Activated CD4-positive, alpha-beta T cell treated with anti-CD3 and anti-CD28 coated beads for 1 hour (primary cell): ENCODE data around the gene GATD1.

ENCODE experiments used
- DNase-seq: peaks from one replicate; pipeline ENCODE4 v3.0.0-alpha.2; 2020

GATD1 gene, protein sequence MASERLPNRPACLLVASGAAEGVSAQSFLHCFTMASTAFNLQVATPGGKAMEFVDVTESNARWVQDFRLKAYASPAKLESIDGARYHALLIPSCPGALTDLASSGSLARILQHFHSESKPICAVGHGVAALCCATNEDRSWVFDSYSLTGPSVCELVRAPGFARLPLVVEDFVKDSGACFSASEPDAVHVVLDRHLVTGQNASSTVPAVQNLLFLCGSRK

DNA sequence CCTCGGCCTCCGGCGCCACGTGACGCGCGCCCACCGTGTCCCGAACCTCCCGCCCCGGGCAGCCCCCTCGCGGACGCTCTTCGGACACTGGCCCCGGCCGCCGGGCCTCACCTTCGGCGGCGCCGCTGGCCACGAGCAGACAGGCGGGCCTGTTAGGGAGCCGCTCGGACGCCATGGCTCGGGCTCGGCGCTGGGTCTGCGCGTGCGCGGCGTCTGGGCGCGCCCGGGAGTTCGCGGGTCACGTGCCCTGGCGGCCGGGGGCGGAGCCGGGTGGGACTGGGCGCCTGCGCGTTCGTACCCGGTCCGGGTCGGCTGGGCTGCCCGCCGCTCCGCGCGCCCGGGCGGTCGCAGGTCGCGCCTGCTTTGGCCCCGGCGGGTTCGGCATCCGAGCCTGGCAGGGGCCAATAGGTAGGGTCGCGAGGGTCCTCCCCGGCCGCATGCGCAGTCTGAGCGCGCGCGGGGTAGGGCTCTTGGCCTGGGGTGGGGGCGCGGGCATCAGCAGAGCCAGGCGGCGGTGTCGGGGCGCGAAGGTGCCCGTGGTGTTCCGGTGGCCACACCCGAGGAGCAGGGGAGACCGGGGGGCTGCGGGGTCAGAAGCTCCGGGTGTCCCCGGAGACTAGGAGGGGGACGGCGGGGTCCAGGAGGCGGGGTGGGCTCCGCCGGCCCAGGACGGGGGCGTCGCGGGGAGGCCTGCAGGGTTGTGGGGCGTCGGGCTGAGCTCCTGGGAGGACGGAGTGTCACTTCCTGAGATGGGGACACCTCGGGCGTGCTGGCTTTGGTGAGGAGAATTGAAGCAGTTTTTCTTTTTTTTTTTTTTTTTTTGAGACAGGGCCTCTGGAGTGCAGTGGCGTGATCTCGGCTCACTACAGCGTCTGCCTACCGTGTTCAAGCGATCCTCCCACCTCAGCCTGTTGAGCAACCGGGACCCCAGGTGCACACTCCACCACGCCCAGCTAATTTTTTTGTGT is at the start of gene GATD1:
Gene GATD1, minus strand, starts transcription at position 200 of the 968 bp plus-strand sequence. Its CDS starts 25 bp downstream, at position 175.
- DNase-seq = peak; percentile 91

DNA sequence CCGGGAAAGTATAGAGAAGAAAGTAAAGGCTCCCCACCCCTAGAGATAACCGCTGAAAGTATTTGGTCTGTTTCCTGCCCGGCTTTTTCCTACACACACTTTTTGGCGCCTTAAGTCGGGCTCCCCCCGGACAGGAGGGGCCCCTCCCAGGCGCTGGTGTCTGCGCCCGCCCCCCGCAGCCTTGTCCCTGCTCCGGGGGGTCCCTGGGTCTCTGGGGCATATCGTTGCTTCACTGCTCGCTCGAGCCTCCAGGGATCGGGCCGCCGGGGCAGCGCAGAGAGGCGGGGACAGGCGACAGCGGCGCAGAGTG is 49.5 kb upstream of the GATD1 start:
- DNase-seq = no peak

DNA sequence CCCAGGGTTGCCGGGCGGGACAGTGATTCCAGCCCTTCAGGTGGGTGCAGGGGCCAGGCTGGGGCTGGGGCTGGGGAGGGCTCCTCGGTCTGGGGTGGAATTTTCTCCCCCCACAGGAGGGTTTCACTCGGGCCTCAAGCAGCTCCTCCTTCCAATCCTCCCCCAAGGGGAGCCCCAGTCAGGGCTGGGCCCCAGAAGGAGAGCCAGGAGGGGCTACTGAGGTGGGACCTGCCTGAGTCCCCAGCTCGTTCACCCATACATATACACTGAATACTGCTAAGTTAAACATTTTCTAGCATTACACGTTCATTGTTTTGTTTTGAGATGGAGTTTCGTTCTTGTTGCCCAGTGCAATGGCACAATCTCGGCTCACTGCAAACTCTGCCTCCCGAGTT is 48.9 kb upstream of the GATD1 start:
- DNase-seq = no peak

DNA sequence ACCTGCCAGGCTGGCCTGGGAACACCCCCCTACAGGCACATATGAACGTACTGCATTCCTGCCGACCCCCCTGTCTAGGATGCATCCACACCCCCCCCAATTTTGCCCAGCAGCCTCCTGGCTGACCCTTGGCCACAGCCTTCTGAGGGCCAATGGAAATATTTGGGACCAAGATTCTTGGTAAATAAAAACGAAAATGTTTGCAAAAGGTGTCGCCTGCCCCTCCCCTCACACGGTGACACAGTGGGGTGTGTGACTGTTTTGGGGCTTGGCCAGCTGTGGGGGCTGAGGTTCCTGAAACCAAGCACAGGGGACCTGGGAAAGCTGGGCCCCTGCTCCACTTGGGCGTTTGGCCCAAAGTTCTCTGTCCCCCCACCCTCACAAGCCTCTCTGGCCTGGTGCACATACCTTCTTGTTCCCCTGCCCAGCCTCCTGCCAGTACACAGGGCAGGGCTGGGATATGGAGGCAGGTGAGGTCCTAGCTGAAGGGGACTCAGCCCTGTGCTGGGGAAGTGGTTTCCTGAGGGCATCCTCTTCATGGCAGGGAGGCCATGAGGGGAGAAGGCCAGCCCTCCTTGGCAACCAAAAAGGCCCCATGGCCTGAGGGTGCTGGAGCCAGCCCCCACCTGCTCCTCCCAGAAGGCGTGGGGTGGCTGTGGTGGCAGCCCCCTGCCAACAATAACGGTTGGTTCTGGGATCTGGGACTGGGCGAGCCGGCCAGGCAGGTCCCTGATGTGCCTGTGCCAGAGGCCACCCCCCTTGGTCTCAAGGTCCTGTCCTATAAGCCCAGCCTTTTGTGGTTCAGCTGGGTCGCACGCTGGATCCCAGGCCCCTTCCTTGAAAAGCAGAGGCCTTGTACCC is 48.3 kb upstream of the GATD1 start:
- DNase-seq = no peak

DNA sequence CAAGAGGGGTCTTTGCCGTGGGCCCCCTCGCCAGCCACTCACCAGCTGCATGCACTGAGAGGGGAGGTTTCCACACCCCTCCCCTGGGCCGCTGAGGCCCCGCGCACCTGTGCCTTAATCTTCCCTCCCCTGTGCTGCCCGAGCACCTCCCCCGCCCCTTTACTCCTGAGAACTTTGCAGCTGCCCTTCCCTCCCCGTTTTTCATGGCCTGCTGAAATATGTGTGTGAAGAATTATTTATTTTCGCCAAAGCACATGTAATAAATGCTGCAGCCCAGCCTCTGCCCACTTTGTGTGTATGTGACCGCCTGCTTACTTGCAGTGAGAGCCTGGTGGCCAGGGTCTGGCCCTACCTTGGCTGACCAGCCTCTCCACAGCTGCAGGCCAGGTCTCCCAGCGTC is 47.7 kb upstream of the GATD1 start:
- no peak for DNase-seq

DNA sequence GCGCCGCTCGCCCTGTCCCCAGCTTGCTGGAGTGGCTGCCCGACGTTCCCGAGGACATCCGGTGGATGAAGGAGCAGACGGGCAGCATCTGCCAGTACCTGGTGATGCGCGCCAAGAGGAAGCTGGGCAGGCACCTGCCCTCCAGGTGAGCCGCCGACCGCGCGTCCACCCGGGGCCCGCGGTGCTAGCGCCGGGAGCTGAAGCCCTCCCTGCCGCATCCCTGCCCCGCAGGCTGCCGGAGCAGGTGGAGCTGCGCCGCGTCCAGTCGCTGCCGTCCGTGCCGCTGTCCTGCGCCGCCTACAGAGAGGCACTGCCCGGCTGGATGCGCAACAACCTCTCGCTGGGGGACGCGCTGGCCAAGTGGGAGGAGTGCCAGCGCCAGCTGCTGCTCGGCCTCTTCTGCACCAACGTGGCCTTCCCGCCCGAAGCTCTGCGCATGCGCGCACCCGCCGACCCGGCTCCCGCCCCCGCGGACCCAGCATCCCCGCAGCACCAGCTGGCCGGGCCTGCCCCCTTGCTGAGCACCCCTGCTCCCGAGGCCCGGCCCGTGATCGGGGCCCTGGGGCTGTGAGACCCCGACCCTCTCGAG is 47.1 kb upstream of the GATD1 start:
- no peak for DNase-seq

DNA sequence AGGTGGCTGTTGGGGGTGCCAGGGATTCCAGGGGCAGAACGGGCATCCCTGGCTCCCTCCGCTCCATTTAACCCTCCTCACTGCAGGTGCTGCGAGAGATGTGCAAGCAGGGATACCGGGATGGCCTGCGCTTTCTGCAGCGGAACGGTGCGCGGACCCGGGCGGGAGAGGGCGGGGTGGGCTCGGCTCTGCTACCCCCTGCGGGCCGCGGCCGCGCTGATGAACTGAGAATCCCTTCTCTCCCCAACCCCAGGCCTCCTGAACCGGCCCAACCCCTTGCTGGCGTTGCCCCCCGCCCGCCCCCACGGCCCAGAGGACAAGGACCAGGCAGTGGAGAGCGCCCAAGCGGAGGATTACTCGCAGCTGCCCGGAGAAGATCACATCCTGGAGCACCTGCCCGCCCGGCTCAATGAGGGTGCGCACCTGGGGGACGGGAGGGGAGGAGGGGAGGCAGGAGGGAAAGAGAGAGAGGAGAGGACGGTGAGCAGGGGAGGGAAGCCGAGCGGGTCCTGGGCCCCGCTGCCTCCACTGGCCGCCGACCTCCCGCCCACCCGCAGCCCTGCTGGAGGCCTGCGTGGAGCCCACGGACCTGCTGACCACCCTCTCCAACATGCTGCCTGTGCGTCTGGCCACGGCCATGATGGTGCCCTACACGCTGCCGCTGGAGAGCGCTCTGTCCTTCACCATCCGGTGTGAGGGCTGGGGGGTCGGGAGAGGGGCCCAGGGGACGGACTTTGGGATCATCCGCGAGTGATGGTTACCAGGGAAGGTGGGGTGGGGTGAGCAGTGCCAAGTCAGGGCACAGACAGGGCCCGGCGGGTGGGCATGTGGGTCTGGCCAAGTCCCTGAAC is 46.4 kb upstream of the GATD1 start:
- DNase-seq = no peak

DNA sequence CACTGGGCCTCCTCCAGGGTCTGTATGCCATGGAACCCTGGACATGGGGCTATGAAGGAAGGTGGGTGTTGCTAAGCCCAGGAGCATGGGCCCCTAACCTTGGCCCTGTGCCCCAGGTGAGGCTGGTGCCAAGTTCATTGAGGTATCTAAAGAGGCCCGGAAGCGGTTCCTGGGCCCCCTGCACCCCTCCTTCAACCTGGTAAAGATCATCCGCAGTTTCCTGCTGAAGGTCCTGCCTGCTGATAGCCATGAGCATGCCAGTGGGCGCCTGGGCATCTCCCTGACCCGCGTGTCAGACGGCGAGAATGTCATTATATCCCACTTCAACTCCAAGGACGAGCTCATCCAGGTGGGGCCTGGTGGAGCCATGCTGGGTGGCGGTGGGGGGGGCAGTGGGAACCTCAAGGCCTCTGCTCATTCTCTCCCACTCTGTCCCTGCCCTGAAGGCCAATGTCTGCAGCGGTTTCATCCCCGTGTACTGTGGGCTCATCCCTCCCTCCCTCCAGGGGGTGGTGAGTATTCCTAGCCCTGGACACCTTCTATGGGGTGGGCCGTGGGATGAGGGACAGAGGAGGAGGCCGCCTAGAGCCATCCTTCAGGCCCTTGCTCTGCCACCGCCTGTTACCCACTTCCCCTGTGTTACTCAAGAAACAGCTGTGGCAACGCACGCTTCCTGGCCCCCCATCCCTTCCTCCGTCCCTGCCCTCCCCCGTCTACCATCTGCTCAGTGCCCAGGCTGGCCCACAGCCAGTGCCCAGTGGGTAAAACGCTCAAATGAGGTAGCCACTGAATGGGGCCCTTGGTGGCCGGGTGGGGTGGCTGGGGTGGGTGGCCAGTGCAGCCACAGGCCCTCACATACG is 44.5 kb upstream of the GATD1 start:
- no peak for DNase-seq

DNA sequence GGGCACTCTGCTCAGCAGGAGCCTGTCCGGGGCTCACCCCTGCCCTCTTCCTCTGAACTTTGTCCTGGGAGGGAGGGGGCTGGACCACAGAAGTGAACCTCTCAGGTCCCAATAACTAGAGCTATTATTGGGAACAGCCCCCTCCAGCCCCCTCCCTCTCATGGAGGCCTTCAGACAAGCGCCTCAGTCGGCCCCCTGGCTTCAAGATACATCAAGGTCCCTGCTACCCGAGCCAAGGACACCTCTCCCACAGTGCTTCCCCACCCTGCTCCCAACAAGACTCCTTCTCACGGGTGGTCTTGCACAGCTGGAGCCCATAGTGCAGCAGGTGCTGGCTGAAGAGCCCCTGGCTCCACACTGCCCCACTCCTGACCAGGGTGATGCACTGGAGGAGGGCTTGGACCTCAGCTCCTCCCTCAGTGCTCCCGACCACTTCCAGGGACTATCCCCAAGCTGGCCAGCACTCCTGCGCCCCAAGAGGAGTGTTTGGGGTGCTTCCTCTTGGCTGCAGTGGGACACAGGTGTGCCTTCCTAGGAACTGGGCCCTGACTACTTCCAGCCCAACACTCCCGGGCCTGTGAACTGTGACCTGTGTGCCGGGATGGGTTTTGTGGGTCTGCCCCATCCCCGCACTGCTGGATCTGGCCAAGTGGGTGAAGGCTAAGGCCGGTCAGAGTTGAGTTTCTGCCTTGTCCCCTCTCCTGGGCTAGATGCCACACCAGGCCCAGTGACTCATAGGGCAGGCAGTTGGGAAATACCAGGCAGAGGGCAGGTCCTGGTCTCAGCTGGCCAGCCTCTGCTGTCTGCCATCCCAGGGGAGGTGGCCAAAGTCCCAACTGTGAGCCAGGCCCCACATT is 43.6 kb upstream of the GATD1 start:
- DNase-seq = no peak

DNA sequence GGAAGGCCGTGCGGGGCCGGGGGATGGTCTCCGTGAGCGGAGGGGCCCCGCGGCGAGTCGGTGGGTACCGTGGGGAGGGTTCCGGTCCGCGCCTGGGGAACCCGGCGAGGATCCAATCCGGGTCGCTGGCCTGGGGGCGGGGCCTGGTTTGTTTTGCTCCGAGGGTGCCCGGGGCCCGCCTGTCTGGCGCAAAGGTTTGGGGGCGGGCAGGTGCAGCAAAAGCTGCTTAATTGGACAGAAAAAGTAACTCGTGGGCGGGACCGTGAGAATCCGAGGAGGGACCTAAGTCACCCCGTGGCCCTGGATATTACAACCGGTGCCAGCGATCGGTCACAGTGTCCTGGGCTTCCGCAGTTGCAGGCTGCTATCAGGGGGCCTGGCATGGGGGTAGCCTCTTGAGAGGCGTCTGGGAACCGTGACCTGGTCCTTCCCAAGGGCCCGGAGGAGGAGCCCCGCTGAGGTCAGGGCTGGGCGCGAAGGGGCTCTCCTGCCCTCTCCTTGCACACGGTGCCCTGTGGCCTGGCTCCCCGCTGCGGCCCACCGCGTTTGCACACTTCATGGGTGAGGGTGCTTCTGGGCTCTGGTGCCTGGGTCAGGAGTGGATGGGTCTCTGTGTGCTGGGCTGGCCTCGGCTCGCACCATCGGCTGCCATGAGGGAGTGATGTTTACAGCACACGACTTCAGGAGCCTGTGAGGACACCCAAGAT is 42.8 kb upstream of the GATD1 start:
- DNase-seq = peak; percentile 88

DNA sequence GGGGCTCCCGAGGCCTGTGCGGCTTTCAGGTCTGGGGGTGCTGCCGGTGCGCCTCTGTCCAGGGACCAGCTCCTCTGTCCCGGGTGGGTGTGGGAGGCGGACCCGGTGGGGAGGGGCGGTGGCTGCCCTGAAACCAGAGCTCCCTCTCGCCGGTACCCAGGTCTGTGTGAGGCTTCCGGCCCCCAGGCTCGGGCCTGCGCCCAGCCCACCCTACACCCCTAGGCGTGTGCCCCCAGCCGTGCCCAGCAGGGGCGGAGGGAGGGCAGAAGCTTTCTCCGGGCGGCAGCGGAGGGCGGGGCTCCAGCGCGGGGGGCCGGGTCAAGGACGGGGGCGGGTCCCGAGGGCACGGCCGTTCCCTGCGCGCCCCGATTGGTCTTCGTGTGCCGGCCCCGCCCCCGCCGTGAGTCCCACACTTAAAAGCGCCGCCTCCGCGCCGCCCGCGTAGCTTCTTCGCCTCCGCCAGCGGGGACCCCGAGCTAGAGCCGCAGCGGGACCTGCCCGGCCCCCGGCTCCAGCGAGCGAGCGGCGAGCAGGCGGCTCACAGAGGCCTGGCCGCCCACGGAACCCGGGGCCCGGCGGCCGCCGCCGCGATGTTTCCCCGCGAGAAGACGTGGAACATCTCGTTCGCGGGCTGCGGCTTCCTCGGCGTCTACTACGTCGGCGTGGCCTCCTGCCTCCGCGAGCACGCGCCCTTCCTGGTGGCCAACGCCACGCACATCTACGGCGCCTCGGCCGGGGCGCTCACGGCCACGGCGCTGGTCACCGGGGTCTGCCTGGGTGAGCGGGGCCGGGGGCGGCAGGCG is 42.0 kb upstream of the GATD1 start:
- DNase-seq = peak; percentile 86

DNA sequence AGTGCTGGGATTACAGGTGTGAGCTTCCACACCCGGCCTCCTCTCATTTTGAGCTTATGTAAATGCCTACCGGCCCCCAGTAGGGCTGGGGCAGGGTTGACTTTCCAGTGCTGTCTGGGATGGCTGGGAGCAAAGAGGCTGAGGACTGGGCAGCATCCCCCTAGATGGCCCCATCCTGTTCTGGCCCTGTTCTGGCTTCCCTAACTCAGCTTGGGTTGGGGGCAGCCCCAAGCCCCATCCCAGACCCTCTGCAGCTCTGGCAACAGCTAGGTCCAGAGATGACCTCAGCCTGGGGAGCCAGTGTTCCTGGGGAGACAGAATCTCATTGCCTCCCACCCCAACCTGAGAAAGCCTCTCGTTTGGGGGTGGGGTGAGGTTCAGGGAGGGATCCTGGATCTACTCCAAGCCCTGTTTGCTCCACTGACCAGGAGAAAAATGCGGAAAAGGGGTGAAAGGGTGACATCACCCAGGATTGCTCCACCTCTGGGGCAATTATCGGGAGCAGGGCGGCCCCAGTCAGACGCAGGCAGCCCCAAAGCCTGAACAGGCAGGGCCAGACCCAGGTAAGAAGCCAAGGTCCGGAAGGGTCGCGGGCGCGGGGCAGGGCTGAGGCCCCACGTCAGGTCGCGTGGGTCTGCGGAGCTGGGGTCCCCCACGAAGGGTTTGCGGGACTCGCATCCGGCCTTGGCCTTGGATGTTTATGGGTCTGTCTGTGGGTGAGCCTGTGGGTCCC is 41.3 kb upstream of the GATD1 start, which contains the start of gene PNPLA2:
Gene PNPLA2, plus strand, starts transcription at position 519 of the 733 bp plus-strand sequence. CDS start 805 bp downstream, outside the sequence.
- DNase-seq = no peak

DNA sequence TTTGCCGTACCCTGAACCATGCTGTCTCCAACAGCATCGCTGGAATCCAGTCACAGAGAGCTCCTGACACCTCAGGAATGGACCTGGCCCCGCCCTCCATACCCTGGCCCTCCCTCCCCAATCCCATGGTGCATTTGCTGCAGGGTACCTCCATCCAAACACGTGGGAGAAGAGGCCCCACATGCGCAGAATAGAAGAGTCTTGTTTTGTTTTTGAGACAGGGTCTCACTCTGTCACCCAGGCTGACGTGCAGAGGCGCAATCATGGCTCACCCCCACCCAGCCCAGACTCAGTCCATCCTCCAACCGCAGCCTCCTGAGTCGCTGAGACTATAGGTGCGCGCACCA is 39.1 kb upstream of the GATD1 start:
- no peak for DNase-seq

DNA sequence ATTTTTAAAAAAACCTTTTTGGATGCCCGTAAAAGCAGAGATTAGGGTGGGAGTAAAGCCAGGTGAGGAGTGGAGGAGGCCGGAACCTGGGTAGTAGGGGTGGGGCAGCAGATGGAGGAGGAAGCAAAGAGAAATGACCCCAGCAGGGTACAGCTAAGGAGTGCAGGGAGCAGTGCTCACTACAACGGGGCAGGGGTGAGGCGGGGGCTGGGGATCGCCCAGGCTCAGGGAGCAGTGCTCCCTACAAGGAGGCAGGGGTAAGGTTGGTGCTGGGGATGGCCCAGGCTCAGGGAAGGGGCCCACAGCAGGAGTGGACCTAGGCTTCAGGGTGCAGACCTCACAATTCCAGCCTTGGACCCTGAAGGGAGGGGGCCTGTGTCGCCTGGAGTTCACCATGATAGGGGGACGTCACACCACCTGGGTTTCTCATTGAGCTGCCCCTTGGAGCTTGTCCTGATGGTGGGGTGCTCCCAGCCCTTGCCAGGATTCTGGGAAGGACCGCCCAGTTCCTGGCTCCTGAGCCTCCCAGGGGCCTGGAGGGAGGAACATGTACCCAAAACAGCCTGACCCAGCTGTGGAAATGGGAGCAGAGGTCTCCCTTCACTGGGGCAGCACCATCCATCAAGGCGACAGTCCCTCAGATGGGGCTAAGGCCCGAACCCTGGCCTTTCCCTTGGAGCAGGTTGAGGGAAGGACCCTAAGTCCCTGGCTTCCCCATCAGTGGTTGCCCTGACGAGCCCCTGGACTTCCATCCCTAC is 38.6 kb upstream of the GATD1 start:
- DNase-seq = no peak

DNA sequence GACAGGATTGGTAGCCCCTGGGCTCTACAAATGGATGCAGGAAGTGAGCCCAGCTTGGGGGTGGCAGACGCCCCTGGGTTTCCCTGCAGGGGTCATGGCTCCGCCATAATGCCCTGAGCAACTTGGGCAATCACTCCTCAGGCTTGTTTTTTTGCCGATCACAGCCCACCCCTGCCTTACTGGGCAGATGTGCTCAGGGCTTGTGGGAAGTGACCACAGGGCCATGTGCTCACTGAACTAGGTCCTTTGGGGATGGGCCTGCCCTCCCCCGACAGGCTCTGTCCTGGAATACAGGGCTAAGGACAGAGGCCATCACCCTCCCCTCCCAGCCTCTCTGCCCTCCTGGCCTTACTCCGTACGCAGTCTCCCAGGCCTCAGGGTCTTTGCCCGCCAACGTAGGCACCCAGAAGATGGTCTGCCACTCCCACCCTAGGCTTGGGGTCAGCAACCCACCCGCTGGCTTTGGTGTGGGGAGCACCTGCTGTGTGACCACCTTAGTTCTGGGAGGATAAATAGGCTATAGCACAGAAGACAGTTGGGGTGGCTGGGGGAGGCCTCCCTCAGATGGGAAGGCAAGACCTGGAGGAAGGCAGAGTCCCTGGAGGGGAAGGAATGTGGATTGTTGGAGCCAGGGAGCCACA is 36.3 kb upstream of the GATD1 start:
- DNase-seq = no peak

DNA sequence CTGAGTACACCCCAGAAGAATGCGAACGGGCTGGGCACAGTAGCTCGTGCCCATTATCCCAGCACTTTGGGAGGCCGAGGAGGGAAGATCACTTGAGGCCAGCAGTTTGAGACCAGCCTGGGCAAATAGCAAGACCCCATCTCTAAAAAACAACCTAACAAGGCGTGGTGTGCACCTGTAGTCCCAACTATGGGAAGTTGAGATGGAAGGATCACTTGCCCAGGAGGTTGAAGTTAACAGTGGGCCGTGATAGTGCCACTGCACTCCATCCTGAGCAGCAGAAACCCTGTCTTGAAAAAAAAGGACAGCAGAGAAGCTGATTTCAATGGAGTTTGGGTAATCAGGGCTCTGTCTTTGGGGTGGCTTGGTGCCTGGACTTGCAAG is 35.8 kb upstream of the GATD1 start:
- no peak for DNase-seq

DNA sequence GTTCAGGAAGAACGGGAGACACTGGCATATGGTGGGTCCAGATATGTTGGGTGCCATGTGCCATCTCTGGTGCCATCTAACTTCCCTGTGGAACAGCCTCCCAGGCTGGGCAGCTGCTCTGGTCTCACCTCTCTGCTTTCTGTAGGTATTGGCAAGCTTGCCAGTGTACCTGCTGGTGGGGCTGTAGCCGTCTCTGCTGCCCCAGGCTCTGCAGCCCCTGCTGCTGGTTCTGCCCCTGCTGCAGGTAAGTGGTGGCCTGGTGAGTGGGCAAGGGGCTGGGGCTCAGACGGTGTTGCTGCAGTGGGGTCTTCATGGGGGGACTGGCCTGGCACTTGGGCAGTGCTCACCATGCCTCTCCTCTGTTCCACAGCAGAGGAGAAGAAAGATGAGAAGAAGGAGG is 35.1 kb upstream of the GATD1 start:
- DNase-seq = no peak
